ENCODE data around the gene TIMM17A. TPM values are rescaled to one million over a fixed set of nuclear protein-coding genes. Genes with fewer than 3 reads are reported as not detected.

TIMM17A gene
- total and polyA plus RNA-seq, 2 of the 8 experiments (the other 6 are each of a cell fraction or from before 2014, with no cell fraction given): 30.3 to 57.1 TPM

DNA sequence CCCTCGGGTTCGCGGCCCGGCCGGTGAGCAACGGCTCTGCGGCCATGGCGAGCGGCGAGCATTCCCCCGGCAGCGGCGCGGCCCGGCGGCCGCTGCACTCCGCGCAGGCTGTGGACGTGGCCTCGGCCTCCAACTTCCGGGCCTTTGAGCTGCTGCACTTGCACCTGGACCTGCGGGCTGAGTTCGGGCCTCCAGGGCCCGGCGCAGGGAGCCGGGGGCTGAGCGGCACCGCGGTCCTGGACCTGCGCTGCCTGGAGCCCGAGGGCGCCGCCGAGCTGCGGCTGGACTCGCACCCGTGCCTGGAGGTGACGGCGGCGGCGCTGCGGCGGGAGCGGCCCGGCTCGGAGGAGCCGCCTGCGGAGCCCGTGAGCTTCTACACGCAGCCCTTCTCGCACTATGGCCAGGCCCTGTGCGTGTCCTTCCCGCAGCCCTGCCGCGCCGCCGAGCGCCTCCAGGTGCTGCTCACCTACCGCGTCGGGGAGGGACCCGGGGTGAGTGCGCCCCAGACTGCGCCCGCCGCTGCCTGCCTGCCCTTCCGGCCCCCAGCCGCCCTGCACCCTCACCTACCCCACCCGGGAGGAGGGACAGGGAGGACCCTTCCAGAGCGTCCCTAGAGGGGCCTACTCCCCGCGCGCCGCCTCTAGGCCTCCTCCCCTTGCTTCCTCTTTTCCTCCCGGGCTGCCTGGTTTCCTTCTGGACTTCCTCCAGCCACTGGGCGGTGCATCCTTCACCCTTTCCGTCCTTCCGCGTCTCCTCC is 27.5 kb downstream of the TIMM17A start, which contains the start of gene RNPEP (continued):
- TF ChIP-seq JUN (IDR thresholded peaks at IDR 0.05; ENCODE audit: low read depth, low read length) (no peak), TEAD4 (IDR thresholded peaks at IDR 0.05; ENCODE audit: low read depth, low read length) (no peak), TBP (IDR thresholded peaks at IDR 0.05; ENCODE audit: low read depth, low read length) (peak; percentile 19; the same call in 1 of the 2 replicates), GTF2F1 (IDR thresholded peaks at IDR 0.05; ENCODE audit: borderline replicate concordance, low read depth, low read length) (no peak)
- TF ChIP-seq, protein P1, sequence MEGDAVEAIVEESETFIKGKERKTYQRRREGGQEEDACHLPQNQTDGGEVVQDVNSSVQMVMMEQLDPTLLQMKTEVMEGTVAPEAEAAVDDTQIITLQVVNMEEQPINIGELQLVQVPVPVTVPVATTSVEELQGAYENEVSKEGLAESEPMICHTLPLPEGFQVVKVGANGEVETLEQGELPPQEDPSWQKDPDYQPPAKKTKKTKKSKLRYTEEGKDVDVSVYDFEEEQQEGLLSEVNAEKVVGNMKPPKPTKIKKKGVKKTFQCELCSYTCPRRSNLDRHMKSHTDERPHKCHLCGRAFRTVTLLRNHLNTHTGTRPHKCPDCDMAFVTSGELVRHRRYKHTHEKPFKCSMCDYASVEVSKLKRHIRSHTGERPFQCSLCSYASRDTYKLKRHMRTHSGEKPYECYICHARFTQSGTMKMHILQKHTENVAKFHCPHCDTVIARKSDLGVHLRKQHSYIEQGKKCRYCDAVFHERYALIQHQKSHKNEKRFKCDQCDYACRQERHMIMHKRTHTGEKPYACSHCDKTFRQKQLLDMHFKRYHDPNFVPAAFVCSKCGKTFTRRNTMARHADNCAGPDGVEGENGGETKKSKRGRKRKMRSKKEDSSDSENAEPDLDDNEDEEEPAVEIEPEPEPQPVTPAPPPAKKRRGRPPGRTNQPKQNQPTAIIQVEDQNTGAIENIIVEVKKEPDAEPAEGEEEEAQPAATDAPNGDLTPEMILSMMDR (IDR thresholded peaks at IDR 0.05; ENCODE audit: control extremely low read depth in 1 of 3, insufficient read depth in 1 of 3, low read depth in 1 of 3, low read length in 3 of 3): peak in 1 of 3 experiments; percentile 12; a peak in 1 of 4 replicates
- TF ChIP-seq, protein P2, sequence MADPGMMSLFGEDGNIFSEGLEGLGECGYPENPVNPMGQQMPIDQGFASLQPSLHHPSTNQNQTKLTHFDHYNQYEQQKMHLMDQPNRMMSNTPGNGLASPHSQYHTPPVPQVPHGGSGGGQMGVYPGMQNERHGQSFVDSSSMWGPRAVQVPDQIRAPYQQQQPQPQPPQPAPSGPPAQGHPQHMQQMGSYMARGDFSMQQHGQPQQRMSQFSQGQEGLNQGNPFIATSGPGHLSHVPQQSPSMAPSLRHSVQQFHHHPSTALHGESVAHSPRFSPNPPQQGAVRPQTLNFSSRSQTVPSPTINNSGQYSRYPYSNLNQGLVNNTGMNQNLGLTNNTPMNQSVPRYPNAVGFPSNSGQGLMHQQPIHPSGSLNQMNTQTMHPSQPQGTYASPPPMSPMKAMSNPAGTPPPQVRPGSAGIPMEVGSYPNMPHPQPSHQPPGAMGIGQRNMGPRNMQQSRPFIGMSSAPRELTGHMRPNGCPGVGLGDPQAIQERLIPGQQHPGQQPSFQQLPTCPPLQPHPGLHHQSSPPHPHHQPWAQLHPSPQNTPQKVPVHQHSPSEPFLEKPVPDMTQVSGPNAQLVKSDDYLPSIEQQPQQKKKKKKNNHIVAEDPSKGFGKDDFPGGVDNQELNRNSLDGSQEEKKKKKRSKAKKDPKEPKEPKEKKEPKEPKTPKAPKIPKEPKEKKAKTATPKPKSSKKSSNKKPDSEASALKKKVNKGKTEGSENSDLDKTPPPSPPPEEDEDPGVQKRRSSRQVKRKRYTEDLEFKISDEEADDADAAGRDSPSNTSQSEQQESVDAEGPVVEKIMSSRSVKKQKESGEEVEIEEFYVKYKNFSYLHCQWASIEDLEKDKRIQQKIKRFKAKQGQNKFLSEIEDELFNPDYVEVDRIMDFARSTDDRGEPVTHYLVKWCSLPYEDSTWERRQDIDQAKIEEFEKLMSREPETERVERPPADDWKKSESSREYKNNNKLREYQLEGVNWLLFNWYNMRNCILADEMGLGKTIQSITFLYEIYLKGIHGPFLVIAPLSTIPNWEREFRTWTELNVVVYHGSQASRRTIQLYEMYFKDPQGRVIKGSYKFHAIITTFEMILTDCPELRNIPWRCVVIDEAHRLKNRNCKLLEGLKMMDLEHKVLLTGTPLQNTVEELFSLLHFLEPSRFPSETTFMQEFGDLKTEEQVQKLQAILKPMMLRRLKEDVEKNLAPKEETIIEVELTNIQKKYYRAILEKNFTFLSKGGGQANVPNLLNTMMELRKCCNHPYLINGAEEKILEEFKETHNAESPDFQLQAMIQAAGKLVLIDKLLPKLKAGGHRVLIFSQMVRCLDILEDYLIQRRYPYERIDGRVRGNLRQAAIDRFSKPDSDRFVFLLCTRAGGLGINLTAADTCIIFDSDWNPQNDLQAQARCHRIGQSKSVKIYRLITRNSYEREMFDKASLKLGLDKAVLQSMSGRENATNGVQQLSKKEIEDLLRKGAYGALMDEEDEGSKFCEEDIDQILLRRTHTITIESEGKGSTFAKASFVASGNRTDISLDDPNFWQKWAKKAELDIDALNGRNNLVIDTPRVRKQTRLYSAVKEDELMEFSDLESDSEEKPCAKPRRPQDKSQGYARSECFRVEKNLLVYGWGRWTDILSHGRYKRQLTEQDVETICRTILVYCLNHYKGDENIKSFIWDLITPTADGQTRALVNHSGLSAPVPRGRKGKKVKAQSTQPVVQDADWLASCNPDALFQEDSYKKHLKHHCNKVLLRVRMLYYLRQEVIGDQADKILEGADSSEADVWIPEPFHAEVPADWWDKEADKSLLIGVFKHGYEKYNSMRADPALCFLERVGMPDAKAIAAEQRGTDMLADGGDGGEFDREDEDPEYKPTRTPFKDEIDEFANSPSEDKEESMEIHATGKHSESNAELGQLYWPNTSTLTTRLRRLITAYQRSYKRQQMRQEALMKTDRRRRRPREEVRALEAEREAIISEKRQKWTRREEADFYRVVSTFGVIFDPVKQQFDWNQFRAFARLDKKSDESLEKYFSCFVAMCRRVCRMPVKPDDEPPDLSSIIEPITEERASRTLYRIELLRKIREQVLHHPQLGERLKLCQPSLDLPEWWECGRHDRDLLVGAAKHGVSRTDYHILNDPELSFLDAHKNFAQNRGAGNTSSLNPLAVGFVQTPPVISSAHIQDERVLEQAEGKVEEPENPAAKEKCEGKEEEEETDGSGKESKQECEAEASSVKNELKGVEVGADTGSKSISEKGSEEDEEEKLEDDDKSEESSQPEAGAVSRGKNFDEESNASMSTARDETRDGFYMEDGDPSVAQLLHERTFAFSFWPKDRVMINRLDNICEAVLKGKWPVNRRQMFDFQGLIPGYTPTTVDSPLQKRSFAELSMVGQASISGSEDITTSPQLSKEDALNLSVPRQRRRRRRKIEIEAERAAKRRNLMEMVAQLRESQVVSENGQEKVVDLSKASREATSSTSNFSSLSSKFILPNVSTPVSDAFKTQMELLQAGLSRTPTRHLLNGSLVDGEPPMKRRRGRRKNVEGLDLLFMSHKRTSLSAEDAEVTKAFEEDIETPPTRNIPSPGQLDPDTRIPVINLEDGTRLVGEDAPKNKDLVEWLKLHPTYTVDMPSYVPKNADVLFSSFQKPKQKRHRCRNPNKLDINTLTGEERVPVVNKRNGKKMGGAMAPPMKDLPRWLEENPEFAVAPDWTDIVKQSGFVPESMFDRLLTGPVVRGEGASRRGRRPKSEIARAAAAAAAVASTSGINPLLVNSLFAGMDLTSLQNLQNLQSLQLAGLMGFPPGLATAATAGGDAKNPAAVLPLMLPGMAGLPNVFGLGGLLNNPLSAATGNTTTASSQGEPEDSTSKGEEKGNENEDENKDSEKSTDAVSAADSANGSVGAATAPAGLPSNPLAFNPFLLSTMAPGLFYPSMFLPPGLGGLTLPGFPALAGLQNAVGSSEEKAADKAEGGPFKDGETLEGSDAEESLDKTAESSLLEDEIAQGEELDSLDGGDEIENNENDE (IDR thresholded peaks at IDR 0.05; ENCODE audit: insufficient replicate concordance, low read length): no peak
